Measurements from ENCODE around the gene ASPN.

Gene ASPN

DNA sequence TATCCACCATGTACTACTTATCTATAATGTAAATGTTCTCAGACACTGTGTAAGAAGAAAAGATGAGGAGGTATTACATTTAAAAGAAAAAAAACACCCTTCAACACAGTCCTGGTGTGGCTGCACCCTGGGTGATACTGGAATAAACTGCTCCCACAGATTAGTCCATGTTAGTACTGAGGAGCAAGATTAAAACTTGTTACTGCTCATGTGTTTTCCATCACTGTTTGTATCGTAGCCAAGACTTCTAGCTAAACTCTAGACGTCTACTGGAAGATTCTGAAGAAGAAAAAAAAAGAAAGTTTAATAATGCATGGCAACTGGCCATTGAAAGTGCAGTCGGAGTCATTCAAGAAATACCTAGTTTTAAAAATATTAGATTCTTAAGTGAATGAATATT is at the start of gene ASPN:
Gene ASPN (minus strand): TSS at position 178 of the 400 bp plus-strand sequence.
- no peak for DNase-seq

DNA sequence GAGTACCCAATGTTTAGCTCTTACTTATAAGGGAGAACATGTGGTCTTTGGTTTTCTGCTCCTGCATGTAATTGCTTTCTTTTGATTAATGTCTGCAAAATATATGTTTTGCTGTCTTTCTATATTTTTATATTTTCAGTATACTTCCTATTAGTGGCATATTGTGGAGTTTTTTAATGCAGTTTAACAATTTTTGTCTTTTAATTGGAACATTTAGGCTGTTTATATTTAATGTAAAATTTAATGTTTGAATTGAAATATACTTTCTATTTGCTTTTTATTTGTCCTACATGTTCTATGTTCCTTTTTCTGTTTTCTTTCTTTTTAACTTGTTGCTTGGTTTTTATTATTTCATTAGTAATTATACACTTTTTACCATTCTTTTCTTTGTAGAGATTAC is 48.6 kb upstream of the ASPN start:
- DNase-seq = no peak

DNA sequence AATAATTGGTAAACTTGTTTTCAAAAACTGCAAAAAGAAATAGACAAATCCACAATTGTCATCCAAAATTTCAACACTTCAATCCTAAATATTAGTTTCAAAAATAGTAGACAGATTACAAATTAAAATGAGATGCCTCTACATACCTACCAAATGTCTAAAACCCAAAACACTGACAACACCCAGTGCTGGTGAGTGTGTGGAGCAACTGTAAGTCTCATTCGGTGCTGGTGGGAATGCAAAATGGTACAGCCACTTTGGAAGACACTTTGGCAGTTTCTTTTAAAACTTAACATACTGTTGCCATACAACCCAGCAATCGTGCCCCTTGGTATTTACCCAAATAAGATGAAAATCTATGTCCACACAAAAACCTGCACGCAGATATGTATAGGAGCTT is 46.8 kb upstream of the ASPN start:
- no peak for DNase-seq

DNA sequence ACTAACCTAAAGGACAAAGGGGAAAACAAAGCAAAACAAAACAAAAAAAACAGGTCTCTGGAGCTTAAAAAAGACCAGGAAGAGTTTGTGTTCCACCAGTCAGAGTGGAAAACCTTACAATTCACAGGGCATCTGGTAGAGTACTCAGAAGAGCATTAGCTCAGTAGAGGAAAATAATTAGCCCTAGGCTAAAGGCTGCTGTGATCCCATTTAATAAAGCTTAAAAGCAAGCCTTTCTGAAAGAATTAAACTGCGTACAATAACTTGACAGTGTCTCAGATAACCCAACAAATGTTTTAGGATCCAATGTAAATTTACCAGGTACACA is 46.2 kb upstream of the ASPN start:
- DNase-seq = no peak

DNA sequence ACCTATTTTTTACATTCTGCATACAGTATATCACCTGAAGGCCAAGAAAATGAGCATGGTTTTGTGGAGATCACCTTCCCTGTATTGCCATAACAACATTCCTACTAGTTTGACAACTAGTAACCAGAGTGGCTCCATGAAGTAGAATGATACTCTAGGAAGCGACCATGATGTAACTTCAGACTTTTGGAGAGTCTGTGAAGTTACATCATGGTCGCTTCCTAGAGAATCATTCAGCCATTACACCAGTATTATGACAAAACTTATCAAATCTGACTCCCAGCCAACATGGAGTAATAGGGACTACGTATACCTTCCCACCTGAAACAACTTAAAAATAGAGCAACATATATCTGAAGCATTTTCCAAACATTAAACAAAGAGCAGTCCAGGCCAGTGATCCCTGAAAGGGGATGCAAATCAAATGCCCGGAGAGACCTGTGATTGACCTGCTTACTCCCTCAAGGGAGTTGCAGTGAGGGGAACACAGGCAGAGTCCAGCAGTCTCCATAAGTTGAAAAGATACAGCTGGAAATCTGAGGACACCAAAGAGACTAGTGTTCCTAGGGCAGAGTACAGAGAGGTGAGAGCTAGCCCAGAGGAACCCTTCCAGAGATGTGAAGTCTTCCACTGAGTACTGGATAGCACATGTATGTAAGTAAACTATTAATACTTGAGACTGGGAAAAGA is 45.7 kb upstream of the ASPN start:
- no peak for DNase-seq

DNA sequence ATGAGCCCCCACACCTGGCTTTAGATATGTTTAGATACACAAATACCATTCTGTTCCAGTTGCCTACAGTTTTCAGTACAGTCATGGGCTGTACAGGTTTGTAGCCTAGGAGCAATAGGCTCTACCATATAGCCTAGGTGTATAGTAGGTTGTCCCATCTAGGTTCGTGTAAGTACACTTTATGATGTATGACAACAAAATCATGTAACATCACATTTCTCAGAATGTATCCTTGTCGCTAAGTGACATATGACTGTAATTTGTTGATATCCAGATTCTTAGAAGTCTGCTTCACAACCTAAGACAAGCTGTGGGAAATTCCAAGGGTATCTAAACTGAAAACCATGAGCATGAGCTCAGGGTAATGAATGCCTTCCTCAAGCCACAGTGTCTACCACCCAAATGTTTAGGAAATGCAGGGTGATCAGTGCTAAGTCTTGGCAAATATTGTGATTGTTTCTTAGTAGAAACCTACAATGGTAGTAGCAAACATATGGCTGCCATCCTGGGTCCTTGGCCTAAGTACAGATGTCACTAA is 45.1 kb upstream of the ASPN start:
- no peak for DNase-seq

DNA sequence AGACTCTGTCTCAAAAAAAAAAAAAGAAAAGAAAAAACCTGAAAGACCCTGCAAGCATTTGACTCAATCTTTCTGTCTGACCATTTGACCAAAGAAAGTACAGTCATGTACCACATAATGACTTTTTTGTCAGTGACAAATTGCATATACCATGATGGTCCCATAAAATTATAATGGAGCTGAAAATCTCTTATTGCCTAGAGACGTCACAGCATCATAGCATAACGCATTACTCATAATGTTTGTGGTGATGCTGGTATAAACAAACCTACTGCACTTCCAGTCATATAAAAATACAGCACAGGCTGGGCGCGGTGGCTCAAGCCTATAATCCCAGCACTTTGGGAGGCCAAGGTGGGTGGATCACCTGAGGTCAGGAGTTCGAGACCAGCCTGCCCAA is 43.0 kb upstream of the ASPN start:
- DNase-seq = no peak

DNA sequence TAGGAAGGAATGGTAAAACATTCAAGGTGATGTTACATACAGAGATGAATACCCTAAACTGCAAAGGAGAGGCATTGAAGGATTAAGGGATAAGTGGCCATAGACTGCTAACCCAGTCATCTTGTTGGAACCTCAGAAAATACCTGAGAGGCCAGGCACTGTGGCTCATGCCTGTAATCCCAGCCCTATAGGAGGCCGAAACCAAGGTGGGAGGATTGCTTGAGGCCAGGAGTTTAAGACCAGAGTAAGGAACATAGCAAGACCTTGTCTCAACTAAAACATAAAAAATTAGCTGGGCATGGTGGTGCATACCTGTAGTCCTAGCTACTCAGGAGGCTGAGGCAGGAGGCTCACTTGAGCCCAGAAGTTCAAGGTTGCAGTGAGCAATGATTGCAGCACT is 42.6 kb upstream of the ASPN start:
- DNase-seq = no peak

DNA sequence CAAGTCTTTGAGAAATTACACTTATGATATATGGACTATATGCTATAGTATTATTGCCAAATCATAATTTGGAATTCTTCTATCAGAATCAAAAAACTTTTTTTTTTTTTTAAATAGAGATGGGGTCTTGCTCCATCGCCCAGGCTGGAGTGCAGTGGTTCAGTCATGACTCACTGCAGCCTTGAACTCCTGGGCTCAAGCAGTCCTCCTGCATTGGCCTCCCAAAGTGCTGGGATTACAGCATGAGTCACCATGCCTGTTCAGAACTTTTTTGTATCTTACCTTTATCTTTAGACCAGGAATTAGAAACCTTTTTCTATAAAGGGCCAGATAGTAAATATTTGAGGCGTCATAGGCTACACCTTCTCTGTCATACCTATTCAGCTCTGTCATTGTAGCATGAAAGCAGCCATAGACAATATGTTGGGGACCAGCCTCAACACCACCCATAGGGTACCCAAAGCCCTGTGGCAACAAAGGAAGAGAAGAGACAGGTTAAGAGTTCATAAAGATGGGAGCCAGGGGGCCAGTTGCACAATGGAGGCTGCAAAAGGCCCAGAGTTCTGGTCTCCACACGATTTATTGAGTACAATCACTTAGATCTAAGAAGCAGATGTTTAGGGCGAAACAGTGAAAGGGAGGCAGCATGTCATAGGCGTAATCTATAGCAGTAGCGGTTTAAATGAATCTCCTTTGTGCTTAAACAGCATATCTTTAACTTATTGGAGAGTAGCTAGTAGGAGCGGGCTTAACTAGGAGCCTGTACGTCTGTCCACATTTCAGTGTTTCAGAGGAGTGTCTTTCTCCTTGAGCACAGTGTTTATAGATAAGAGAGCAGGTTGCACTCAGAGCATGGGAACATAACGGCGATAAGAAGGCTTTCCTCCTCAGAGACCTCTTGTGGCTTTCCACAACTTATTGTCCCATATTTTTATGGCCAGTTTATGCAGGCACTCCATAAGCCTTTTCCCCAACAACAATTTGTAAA is 41.0 kb upstream of the ASPN start:
- no peak for DNase-seq

DNA sequence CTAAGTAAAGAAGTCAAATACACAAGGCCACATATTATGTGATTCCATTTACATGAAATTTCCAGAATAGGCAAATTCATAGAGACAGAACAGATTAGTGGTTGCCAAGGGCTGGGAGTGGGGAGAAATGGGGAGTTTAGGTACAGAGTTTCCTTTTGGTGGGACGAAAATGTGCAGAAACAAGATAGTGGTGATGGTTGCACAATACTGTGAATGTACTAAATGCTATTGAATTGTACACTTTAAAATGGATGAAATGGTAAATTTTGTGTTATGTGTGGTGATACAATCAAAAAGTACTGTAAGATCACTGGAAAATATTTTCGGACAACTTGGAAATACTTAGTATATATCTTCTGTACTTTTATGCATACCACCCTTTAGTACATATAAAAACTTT is 38.5 kb upstream of the ASPN start:
- DNase-seq = no peak

DNA sequence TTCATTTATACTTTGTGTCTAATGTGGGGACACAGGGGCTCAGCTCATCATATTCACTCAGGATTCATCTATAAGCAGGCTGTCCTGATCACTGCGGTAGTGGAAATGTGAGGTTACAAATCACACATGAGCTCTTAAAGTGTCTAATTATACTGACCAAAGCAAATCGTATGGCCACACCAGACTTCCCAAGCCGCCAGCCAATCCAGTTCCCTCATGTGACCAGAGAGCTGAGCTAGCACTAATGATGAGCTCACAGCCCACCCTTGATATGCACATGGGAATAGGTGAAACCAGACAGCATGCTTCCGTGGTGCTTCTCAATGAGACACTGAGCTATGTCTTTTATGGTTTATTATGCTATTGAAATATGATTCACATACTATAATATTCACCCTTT is 35.9 kb upstream of the ASPN start:
- DNase-seq = no peak

DNA sequence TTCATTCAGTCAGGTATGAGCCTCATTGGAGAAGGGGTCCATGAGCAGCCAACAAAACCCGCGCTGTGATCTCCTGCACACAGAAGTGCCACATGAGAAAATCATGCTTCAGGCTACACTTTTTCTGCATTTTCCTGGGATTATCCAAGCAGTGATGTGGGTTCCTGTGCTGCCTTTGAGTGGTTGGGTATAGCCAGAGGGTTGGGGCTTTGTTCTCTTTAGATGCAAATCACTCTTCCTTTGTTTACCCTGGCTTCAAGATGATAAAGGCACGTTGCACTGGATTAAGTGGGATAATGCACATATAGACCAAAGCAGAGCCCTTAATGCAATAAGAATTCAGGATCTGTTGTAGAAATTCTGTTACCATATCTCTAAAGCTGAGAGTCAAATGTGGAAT is 34.7 kb upstream of the ASPN start:
- no peak for DNase-seq

DNA sequence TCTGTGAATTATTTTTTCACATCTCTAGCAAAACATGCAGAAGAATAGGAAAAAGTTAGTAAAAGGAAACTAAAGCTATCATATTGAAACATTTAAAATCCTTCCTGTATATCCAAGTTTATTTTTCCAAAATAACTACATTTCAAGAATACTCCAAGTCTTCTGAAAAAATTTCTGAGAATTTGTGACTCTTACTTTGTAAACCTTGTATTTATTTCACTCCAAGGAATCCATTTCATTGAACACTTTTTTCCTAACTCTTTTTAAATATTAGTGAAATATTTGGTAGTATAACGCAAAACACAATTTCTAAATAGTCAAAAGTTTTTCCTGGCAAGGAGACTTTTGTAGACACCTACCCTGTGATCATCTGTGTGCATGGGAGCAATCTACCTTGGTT is 34.2 kb upstream of the ASPN start:
- DNase-seq = no peak

DNA sequence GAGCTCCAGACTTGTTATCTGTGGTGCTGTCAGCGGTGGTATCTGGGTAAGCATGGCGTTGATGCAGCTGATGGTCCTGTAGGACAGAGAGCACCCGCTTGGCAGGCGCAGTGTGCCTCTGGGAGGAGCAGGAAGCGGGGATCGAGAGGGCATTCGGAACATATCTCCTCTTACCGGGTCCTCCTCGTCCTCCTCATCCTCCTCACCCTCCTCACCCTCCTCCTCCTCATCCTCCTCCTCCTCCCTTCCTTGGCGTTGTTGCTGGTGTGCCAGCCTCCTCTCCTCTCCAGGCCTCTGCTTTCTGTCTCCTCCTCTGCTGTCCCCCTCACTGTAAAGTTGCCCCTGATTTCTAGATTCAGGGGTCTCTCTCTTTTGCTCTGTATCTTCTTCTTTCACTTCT is 32.3 kb upstream of the ASPN start:
- DNase-seq = no peak

DNA sequence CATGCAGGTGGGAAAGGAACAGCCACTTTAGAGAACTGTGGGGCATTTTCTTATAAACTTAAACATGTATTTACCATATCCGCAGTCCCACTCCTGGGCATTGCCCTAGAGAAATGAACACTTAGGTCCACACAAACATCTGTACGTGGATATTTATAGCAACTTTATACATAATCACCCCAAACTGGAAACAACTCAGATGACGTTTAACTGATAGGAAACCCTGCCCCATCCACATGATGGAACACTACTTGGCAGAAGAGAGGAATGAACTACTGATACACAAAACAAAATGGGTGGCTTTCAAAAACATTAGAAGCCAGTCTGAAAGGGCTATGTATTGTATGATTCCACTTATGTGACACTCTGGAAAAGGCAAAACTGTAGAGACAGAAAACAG is 31.0 kb upstream of the ASPN start:
- DNase-seq = no peak

DNA sequence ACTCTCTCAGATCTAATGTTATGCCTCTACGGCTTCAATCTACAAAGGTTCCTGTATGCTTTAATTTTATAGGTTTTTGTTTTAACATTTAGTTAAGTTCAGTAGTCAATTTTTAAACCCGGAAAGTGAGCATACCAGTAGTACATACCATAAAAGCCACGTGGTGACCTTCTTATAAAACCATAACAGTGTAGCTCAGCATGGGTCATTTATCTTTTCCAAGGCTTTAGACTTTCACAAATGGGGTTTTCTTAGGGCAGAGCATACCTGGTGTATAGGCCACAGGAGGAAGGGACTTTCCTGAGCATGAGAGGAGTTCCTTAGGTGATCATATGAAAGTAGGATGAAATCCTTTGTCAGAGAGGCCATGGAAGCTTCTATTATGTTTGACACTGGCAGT is 30.3 kb upstream of the ASPN start:
- no peak for DNase-seq

DNA sequence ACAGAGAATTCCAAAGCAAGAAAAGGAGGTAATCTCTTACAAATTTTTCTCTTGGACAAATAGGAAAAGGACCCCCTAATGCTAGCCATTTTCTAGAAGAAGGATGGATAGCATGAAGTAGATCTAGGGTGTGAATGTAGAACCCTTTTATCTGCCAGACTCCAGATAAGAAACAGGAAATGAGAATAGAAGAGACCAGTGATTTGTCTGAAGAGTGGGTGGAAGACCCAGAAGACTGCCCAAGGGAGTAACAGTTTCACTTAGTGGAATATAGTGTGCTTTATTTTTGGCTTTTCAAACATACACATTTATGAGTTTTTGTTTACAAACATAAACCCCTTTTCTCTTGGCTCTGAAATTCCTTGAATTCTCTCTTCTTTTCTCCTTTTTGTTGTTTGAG is 28.4 kb upstream of the ASPN start:
- DNase-seq = no peak

DNA sequence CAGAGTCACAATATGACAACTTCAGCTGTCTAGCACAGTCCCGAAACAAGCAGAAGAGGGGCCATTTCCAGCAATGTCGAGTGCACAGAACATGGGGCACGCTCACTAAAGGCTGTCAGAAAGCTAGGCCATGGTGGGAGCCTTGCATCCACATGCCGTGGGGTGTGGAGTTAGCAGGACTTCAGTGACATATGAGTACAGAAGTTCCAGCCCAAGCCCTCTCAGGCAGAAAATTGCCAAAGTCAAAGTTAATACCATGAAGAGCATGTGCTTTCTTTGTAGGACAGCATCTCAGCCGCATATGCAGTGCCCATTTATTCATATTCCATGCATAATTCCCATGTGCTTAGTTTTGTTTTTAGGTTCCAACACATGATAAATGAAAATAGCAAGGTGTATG is 26.7 kb upstream of the ASPN start:
- DNase-seq = no peak

DNA sequence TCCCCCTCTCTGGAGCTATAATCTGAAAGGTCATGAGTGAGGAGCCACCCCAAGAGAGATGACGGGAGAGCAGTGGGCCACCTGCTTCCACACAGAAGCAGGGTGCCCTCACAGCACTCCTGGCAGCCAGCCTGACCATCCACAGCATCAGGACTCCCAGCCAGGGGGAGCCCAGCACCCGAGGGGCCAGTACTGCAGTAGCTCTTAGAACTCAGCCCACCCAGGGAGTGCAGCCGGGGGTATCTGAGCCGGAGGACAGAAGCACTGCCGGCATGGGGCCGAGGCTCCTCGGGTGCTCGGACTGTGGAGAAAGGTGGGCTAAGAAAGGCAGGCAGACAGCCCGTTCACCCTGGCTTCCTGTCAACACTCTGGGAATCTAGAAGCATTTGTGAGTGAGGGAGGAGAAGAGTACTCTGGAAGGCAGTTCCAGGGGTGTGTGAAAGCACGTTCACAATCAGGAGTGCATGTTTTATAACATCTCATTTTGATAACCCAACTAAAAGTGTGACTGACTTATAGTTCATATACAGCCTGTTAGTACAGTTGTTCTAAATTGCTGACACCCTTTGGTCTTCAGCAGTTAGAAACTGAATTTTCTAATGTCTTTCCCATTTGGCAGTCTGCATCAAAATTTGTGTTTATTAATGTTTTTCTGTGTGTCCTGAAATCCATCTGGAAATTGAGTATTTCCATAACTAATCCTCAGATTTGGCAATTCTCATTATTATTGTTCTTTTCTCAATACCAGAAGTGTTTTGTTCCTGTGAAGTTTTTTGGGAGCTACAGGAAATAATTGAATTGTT is 25.9 kb upstream of the ASPN start:
- DNase-seq = no peak

DNA sequence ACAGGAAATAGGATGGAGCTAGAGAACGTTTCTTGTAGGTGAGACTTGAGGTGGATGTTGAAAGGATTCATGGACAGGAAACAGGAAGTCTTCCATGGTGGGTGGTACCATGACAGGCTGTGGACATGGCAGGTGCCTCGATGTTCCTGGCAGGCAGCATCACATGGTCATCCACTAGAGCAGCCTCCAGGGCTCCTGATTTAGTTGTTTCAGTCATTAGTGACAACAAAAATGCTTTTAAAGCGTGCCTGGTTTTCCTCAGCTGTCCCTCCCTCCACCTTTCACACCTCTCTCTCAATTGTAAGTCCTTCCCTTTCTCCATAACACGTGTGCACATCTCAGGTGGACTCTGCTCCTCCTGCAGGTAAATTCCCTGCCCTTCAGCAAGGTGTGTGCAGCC is 25.2 kb upstream of the ASPN start:
- no peak for DNase-seq

DNA sequence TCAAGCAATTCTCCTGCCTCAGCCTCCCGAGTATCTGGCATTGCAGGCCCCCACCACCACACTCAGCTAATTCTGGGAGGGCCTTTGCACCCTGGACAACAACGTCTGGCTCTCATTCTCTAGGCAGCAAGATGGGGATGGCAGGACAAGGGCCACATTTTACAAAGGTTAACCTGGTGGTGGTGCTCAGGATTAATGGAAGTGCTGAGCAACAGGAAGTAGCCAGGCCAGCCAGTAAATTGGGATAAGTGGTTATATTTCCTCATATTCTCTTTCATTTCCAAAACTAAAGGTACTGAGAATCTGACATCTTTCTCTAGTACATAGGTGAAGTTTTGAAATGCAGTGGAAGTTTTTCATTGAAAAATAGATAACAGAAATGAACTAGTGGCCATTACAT is 24.7 kb upstream of the ASPN start:
- DNase-seq = no peak

DNA sequence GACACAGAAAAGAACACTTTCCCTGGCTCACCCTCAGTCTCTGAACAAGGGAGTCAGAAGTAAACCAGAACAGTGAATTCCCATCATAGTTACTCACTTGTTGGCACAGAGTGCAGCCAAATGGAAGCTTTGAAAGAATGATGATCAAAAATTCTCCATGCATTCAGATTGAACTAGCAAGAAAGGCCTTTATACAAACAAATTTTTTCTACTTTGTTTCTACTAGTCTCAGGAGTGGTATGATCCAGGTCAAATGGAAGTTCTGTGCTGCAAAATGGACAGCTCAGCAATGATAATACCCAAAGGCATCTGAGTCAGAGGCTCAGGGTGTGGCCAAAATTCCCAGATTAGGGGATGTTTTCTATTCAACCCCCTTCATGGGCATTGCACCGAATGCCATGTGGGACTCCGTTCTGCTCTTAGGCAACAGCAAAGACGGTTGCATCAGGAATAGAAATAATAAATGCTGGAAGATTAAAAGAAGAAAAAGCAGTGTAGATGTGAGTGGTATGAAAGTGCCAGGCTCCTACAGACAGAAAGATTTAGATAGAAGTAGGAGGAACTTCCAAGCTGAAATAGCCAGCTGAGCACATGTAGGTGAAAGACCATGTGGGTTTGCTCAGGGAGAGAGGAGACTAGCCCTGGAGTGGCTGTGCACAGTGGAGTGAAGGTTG is 24.0 kb upstream of the ASPN start:
- DNase-seq = no peak

DNA sequence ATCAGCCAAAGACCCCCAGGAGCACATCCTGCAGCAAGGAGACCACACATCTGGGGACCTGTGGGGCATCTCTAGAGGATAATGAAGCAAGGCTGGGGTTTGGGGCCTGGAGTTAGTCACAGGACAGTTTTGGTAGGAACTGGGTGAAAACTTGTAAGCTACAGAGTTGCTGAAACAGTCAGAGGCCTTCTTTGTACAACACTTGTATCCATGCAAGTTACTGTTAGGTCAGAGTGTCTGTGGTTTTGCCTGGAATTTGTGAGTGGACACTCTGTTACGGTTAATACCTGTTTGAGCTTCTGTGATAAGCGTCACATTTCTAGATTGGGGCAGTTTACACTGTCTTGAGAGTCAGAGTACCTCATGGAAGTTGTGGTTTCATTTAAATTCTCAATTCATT is 22.6 kb upstream of the ASPN start:
- DNase-seq = no peak

All from activated naive CD4-positive, alpha-beta T cell treated with Interleukin-2 at 50 U/mL for 16 hours (primary cell).